Skeletal muscle cell (primary cell): ENCODE results near the gene WAS.
"Not testable (repeated sequence)": the region's sequence is repeated elsewhere in the genome, so short reads cannot be mapped to it uniquely, and the experiment has no call there.

Experiments used
- DNase-seq: peaks from one replicate; pipeline ENCODE4 v3.0.0-alpha.2; 2010; ENCODE audit warnings: low read depth
- H3K4me3 ChIP-seq: 2 replicates; pipeline ENCODE4 v1.5.1; 2011; ENCODE audit warnings: low read depth, mild to moderate bottlenecking, control low read depth, low read length, moderate library complexity

WAS gene

DNA sequence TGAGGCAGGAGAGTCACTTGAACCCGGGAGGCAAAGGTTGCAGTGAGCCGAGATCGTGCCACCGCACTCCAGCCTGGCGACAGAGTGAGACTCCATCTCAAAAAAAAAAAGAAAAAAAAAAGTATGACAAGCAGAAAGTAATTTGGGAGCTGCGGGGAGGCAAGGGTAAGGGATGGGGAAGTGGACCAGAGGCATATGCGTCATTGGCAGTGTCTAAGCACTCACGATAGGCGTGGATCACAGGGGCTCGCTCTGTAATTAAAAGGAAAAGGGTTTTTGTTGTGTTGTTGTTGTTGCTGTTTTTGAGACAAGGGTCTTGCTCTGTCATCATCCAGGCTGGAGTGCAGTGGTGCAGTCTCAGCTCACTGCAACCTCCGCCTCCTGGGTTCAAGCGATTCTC, 804 bp upstream of the WAS start:
- not testable (repeated sequence) for H3K4me3 ChIP-seq, DNase-seq

DNA sequence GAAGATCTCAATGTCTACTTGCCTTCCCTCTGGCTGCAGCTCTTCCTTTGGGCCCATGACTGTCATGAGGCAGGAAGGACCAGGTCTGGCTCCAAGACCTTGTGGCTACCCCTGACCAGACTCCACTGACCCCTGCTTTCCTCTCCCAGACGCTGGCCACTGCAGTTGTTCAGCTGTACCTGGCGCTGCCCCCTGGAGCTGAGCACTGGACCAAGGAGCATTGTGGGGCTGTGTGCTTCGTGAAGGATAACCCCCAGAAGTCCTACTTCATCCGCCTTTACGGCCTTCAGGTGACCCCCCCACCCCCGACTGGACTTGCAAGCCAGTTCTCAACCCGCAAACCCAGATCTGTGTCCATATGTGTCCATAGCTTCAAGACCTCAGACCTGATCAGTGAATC, 535 bp downstream of the WAS start:
- no peak for DNase-seq
- H3K4me3 ChIP-seq, result no peak overlapping the region

DNA sequence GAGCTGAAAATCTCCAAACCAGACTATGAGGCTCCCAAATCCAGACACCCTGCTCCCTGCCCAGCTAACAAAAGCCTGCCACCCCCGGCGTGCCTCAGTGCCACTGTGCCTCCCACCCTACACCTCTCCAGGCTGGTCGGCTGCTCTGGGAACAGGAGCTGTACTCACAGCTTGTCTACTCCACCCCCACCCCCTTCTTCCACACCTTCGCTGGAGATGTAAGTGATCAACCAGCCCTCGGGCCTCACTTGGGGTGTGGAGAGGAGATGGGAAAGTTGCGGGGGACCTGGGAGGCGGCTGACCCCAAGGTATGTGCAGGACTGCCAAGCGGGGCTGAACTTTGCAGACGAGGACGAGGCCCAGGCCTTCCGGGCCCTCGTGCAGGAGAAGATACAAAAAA, 1.8 kb downstream of the WAS start:
- no peak overlapping the region for H3K4me3 ChIP-seq
- no peak for DNase-seq

DNA sequence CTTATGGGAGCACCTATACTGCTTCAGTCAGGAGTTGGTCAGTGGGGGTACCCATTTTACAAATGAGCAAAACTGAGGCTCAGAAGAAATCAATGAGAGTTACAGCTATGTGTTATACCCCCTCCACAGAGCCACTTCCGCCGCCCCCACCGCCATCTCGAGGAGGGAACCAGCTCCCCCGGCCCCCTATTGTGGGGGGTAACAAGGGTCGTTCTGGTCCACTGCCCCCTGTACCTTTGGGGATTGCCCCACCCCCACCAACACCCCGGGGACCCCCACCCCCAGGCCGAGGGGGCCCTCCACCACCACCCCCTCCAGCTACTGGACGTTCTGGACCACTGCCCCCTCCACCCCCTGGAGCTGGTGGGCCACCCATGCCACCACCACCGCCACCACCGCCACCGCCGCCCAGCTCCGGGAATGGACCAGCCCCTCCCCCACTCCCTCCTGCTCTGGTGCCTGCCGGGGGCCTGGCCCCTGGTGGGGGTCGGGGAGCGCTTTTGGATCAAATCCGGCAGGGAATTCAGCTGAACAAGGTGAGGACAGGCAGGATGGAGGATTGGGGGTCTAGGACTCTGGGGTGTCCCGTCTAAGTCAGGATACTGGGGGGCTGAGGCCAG, 5.0 kb downstream of the WAS start:
- no peak overlapping the region for H3K4me3 ChIP-seq
- DNase-seq, result no peak

DNA sequence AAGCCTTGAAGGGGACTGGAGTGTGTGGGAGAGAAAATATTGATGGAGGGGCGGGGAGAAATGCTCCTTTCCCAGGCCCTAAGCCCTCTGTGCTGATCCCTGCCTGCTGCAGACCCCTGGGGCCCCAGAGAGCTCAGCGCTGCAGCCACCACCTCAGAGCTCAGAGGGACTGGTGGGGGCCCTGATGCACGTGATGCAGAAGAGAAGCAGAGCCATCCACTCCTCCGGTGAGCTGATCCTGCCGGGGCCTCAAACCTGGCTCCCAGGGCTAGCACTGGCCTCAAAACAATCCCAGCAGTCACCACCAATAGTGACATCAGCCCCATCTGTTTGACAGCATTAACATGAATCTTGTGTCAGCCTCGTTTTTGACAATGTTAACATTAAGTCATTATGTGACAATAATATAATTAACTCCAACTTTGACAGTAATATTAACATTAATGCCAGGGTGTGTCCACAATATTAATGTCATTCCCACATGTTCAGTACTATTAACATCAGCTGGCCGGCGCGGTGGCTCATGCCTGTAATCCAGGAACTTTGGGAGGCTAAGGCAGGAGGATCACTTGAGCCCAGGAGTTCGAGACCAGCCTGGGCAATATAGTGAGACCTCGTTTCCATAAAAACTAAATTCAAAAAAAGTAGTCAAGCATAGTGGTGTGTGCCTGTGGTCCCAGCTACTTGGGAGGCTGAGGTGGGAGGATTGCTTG, 5.8 kb downstream of the WAS start:
- H3K4me3 ChIP-seq, result no peak overlapping the region
- DNase-seq, result no peak

DNA sequence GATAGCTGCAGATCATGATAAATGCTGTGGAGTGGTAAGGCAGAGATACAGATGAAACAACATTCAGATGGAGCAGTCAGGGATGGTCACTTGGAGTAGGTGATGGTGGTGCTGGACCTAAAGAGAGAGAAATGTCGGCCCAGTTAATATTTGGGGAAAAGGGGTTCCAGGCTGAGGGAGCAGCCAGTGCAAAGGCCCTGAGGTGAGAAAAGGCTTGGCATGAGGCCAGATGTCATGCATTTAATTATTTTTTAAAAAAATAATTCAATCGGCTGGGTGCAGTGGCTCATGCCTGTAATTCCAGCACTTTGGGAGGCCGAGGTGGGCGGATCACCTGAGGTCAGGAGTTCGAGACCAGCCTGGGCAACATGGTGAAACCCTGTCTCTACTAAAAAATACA, 8.1 kb downstream of the WAS start:
- not testable (repeated sequence) for H3K4me3 ChIP-seq, DNase-seq

DNA sequence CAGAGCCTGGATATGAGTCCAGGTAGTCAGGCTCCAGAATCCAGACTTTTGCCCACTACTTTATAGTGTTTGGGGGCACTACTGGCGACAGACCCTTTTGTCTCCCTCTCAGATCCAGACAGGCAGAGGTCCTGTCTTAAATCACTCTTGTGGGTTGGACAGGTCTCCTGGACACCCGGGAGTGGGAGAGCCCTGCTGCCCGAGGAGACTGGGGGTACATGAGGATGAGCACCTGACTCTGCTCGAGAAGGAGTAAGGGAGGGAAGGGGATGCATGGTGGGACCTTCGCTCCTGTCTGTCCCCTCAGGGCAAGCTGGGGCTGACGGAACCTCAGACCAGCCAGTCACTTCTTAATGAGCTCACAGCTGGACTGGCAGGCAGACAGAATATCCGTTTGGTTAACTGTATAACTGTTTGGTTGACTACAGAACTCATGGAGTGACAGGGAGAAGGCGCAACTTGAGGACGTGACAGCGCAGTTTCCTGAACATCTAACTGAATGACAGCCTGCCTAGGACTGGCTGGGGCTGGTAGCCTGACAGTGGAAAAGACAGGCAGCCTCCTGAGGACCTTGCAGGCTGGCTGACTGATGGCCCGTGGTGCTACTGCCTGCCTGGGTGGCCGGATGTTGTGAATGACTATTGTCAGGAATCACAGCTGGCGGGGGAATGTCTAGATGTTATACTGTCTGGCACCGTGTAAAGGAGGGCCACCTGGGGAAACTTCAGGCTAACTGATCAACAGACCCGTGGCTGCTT, 11.4 kb downstream of the WAS start:
- H3K4me3 ChIP-seq, result no peak overlapping the region
- DNase-seq, result no peak

DNA sequence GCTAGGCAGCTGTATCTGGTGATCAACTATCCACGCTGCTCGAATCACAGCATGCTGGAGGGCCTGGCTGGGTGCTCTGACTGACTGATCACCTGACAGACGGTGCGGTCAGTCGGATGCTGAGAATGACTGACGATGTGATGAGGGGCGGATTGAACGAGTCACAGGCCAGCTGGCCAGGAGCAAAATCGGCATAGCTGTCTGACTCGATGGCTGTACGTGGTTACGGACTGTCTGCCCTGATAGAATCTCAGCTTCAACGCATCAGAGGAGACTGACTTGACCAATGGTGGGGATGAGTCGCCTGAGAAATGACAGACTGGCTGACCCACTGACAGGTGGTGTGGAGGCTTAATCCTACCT, 11.9 kb downstream of the WAS start:
- peak overlapping the region; percentile 62 for H3K4me3 ChIP-seq
- DNase-seq, result no peak

DNA sequence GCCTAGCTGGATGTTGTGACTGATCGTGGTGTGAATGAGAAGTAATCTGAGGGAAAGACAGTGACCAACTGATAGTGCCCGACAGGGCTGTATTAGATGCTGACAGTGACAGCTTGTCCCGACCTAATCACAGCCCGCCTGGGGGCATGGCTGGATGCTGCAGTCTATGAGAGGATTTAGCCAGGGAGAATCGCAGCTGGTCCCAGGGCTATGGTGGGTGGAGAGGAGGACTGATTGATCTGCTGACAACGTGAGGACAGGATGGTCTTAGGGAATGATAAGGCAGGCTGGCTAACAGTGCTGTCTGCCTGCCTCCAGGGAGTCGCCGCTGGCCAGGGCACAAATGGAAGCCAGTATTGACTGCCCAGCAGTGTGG, 12.3 kb downstream of the WAS start:
- no peak for DNase-seq
- peak overlapping the region; percentile 62 for H3K4me3 ChIP-seq

DNA sequence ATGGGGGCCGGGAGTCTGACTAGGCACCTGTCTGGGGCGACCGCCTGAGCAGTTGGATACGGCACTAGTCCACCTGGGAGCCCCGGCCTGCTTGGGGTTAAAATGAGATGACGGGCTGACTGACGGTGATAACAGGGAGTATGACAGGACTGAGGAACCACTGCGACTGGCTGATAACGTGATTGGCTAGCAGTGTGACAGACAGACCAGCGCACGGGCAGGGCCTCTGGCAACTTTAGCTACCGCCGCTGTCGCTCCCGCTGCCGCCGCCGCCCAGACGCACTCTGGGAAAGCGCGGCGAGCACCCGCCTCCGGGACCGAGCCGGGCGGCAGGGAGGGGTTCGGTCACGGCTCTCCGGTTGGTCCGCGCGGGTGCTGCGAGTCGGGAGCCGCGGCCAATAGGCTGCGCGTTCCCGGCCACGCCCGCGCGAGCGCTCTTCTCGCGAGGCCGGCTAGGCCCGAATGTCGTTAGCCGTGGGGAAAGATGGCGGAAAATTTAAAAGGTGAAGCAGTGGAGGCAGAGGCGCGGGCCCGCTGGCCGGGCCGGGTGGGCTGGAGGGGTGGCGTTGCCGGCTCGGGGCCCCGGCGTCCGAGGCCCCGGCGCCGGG, 12.8 kb downstream of the WAS start, which contains the start of gene SUV39H1:
Gene SUV39H1, plus strand, starts transcription at position 434 of the 608 bp plus-strand sequence. Its CDS starts 51 bp downstream, at position 485.
- peak within 1 kb of the TSS; percentile 62 for H3K4me3 ChIP-seq
- peak; percentile 58 for DNase-seq

DNA sequence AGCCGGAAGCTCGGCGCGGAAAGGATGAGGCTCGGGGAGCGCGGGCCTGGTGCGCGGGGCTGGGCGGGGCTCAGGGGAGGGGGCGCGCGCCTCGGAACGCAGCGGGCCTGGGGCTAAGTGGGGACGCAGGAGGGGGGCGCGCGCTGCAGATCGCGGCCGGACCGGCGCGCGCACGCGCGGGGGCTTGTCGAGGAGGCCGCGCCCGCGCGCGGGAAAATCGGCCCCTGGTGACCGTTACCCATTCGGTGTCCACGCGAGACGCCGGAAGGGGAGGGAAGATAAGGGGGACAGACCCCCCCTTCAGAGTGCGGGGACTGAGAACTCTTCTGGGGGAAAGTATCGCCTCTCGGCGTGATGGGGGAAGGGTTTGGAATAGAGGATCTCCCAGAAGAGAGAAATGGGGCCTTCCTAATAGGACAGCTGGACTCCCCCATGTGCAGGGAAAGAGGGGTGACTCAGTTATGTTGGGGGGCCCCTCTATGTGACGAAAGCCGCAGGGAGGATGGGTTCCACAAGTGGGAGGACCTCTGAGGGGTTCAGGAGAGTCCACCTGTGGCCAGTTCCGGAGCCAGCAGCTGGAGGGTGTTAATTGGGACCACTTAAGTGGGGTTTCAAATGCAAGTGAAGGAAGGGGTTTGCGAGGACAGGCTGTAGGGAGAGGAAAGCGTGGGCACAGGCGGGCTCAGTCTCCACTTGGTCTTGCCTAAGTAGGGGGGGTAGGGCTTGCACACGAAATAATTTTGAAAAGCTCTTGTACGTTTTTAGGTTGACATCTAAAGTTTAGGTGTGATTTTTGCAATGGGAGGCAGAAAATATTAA, 13.5 kb downstream of the WAS start:
- peak overlapping the region; percentile 62 for H3K4me3 ChIP-seq
- DNase-seq, result no peak

DNA sequence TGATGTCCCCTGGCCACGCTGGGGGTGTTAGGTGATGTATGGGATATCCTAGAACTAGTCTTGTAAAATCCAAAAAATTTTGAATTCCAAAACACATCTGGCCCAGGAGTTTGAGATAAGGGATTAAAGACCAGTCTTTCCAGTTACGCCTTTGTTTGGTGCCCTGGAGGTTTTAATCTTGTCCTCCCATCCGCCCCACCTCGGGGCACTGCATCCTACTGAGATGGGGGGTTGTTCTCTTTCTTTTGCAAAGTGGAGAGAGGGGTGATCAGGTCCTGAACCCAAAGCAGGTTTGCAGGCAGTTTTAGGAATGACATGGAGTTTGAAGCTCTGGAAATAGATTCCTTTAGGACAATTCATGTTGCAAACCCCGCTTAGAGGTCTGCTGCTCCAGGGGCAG, 14.7 kb downstream of the WAS start:
- no peak for DNase-seq
- H3K4me3 ChIP-seq, result no peak overlapping the region

DNA sequence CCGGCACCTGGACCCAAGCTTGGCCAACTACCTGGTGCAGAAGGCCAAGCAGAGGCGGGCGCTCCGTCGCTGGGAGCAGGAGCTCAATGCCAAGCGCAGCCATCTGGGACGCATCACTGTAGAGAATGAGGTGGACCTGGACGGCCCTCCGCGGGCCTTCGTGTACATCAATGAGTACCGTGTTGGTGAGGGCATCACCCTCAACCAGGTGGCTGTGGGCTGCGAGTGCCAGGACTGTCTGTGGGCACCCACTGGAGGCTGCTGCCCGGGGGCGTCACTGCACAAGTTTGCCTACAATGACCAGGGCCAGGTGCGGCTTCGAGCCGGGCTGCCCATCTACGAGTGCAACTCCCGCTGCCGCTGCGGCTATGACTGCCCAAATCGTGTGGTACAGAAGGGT, 16.6 kb downstream of the WAS start:
- H3K4me3 ChIP-seq, result no peak overlapping the region
- DNase-seq, result no peak

DNA sequence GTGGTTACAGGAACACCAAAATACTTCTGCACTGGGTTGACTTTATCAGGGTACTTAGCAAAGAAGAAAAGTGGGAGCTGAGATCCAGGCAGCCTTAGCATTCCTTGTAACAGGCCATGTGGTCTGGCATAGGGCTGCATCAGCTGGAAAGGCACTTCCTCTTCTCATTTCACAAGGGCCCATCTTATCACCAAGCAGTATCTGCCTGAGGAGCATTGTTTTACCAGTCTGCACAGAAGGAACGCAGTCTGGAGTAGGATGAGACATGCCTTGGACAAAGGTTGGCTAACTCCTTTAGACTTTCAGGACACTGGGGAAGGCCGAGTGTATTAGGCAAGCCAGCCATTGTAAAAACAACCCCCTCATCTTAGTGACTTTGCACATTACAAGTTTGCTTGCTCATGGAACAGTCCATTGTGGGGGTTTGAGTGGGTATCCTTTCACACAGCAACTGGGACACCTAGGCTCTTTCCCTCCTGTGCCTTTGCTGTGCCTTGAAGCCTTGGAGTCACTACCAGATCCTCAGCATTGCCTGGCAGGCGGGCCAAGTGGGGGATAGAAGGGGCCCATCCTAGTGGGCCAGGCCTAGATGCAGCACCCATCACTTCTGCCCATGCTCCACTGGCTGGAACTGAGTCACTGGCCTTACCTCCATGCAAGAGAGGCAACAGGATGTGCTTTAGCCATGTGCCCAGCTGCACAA, 17.5 kb downstream of the WAS start:
- no peak overlapping the region for H3K4me3 ChIP-seq
- DNase-seq, result no peak

DNA sequence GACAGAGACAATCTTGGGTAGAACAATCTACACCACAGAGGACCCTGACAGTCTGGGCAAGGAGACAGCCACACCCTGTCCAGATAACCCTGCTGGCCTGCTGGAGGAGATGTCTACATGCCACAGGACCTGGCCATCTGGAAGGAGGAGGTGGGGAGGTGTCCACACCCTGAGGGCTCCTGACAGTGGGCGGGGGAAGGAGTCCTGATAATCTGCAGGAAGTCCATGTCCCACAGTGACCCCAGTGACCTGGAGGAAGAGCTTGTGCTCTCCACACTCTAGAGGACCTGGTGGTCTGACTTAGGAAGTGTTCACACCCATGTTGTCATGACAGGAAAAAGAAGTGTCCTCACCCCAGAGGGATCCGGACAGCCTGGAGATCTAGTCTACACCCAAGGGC, 18.4 kb downstream of the WAS start:
- H3K4me3 ChIP-seq, result no peak overlapping the region
- no peak for DNase-seq

DNA sequence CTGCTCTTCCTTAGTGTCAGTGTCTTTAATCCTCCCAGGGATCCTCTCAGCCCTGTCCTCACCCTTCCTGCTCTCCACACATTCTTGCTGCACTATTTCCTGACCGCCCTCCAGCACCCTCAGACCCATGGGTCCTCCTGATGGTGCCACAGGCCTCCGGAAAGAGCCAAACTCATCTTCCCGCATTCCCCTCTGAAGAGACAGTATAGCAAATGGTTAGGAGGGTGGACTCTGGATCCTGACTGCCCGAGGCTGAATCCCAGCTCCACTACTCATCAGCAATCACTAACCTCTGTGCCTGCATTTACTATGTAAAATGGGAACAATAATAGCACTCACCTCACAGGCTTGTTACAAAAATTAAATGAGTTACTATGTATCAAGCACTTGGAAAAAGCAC, 19.1 kb downstream of the WAS start:
- DNase-seq, result no peak
- H3K4me3 ChIP-seq, result no peak overlapping the region

DNA sequence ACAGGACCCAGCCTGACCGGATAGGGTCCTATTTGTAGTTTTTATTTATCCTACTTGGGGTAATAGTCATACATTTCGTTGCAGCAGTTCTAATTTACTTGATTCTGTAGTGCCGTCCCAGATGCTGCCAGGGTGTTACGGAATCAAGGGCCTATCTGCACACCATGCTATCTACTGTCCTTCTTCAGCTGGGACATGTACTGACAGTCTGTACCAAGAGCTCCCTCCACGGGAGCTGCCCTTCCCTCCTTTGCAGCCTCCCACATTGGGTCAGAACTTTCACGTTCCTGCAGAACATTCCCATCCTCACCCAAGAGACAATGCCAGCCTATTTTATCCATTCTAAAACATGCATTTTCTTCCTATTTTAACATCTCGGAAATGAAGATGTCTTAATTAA, 19.6 kb downstream of the WAS start:
- DNase-seq, result no peak
- H3K4me3 ChIP-seq, result no peak overlapping the region

DNA sequence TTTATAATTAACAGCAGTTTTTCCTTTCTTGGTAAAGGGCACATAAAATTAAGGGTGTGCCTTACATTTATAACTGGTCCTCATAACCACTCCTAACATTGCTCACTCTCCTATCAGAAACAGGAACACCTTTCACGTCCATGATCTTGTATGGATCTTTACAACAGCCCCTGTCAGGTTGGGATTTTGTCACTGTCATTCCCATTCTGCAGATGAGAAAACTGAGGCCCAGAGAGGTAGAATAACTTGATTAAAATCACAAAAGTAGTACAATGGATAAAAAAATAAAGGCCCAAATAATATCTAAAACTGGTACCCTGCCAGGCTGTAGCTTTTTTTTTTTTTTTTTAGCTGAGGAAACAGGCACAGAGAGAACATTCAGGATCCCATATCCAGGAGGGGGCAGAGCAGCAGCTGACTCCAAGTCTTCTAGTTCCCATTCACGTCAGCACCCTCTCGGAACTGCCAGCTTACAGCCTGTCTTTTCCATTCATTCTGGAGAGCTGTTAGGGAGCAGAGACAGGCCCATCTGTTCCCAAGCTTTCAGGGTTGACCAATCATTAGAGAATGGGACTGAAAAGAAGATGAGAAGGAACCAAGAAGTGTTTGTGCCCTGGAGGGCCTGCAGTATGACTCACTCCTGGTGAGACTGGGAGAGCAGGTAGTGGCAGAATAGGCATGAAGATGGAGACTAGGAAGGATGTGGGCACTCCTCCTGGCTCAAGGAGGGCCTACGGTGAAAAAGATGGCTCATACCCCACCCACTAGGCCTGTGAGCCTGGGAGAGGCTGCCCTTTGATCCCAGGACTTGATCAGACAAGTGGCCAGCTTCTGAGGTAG, 20.3 kb downstream of the WAS start:
- no peak overlapping the region for H3K4me3 ChIP-seq
- no peak for DNase-seq
